ENCODE measurements around the gene DNAJB11. TPM values are rescaled to one million over a fixed set of nuclear protein-coding genes. Genes with fewer than 3 reads are reported as not detected.

Gene DNAJB11
- 100 to 1,000 TPM in 2 of 4 donors, 10 to 100 TPM in 2; 61.4 to 156 (median 108) TPM for total RNA-seq

DNA sequence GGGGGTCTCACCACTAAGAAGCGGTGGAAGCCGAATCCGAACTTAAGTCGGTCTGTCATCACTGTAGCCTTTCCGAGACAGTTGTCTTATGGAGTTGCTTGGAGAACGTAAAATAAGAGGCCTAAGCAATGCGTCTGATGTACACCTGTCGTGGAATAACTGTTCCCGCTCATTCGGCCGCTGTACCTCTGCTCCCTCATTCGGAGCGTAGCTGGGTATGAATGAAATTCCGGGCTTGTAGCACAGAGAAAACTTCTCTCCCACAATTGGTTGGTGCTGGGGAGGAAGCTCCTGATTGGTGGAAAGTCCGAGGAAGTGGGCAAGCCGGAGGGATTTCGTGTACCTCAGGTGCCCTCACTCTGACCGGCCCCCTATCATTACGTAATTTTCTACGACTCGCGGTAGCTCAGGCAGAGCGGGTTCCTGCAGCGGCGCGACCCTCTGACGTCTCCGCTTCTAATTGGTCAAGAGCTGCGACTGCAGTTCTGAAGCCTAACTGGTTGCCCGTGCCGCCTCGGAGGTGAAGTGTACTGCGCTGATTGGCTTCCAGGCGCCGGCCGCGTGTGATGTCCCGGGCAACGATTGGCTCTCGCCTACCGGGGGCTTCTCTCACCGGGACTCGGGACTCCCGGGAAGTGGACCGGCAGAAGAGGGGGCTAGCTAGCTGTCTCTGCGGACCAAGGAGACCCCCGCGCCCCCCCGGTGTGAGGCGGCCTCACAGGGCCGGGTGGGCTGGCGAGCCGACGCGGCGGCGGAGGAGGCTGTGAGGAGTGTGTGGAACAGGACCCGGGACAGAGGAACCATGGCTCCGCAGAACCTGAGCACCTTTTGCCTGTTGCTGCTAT, at the start of gene DNAJB11:
Gene DNAJB11 (plus strand): TSS at position 625 of the 845 bp plus-strand sequence. CDS start 178 bp downstream, at position 803.
- Histone ChIP-seq H3K4me3 (replicated peaks in 1 of 3) (peak within 1 kb of the TSS; percentile 73 to 99 (median 98)), H3K27me3 (no peaks in the 10 kb centered on the region), H3K36me3 (peaks cover 0 to 15% of the 10 kb centered on the region in 2 donors), H3K27ac (peak within 1 kb of the TSS; percentile 75 to 94 (median 82)), H3K9me3 (no peaks in the 10 kb centered on the region), H3K4me1 (peaks cover 25 to 40% of the 10 kb centered on the region in 2 donors)
- intact Hi-C loops (cut with DNase I): no loop called here
- DNase-seq: peak; percentile 99 to 100
- 0% methylated on average over 43 to 44 of the region's 59 CpGs for WGBS, 2 donors
- TF ChIP-seq, protein P1, sequence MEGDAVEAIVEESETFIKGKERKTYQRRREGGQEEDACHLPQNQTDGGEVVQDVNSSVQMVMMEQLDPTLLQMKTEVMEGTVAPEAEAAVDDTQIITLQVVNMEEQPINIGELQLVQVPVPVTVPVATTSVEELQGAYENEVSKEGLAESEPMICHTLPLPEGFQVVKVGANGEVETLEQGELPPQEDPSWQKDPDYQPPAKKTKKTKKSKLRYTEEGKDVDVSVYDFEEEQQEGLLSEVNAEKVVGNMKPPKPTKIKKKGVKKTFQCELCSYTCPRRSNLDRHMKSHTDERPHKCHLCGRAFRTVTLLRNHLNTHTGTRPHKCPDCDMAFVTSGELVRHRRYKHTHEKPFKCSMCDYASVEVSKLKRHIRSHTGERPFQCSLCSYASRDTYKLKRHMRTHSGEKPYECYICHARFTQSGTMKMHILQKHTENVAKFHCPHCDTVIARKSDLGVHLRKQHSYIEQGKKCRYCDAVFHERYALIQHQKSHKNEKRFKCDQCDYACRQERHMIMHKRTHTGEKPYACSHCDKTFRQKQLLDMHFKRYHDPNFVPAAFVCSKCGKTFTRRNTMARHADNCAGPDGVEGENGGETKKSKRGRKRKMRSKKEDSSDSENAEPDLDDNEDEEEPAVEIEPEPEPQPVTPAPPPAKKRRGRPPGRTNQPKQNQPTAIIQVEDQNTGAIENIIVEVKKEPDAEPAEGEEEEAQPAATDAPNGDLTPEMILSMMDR (IDR thresholded peaks at IDR 0.05): no peak
- TF ChIP-seq POLR2A (IDR thresholded peaks at IDR 0.05): peak in 1 of 2 donors; percentile 83

DNA sequence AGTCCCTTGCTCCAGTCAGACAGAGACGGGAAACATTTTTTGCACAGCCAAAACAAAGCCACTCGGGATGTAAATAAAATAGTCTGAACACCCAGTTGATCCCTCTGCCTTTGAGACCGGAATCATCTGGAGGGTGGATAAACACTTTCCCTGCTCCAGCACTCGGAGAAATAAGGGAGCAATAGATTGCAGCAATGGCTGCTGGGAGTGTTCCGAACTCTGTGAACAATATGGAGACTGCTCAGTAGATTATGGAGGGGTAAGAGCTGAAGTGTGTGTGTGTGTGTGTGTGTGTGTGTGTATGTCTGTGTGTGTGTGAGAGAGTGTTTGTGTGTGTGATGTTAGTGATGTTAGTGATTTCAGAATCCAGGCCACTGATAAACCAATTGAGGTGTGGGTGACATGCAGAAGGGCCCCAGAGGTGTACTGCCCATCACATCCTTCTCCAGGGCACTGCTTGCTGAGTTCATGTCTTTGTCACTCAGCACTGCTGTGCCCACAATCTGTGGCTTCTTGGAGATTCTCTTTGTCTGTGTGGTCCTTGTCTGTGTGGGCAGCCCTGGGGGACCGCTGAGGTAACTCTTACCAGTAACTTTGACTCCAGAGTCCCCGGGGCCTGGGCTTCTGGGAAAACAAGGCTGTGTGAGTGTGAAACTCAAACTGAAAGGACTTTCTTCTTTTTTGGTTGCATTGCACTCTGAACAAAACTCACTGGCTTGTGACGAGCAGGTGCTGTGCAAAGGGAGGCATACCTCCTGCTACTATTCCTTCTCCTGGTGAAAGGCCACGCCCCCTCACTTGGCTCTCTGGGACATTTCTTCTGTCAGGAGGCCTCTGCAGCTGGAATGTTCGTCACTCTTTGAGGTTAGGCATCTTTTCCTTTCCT, 49.3 kb upstream of the DNAJB11 start:
- H3K27me3 ChIP-seq: no peaks in the 10 kb centered on the region
- intact Hi-C loops (cut with DNase I): loop anchor here (5.0 kb wide), 1 partner anchor 244 kb away; no protein-coding TSS in a partner anchor
- 54 to 59% methylated on average over 10 of the region's 10 CpGs for WGBS, 2 donors
- H3K36me3 ChIP-seq: no peaks in the 10 kb centered on the region
- DNase-seq: peak; percentile 82 to 85
- H3K9me3 ChIP-seq: no peaks in the 10 kb centered on the region
- no peak for TF ChIP-seq POLR2A (IDR thresholded peaks at IDR 0.05)
- TF ChIP-seq, protein P1 (IDR thresholded peaks at IDR 0.05): no peak
- no peak overlapping the region for H3K4me3 ChIP-seq (replicated peaks in 1 of 3)
- peaks cover 0 to 4% of the 10 kb centered on the region in 2 donors for H3K4me1 ChIP-seq
- H3K27ac ChIP-seq: no peak overlapping the region

DNA sequence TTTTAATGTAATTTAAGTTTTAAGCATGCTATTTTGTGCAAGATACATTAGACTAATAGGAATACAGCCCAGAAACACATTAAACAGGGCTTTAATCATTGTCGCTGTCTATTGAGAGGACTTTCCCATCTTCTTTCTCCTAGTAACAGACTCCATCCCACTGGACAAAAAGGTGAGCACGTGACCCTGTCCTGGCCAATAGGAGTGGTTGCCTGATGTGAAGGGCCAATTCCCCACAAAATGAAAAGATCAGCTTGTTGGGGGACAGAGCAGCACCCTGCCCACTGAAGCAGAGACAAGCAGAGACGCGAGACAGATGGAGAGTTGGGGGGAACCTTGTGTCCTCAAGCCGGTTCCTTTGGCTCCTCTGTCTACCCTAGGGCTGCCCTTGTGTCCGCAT, 47.5 kb upstream of the DNAJB11 start:
- H3K27me3 ChIP-seq: no peaks in the 10 kb centered on the region
- no peak for TF ChIP-seq POLR2A (IDR thresholded peaks at IDR 0.05)
- TF ChIP-seq, protein P1 (IDR thresholded peaks at IDR 0.05): no peak
- no peaks in the 10 kb centered on the region for H3K36me3 ChIP-seq
- DNase-seq: no peak
- intact Hi-C loops (cut with DNase I): loop anchor here (5.0 kb wide), 1 partner anchor 246 kb away; no protein-coding TSS in a partner anchor
- 81 to 84% methylated on average over 6 of the region's 6 CpGs for WGBS, 2 donors
- H3K4me3 ChIP-seq (replicated peaks in 1 of 3): no peak overlapping the region
- H3K4me1 ChIP-seq: peaks cover 0 to 4% of the 10 kb centered on the region in 2 donors
- no peaks in the 10 kb centered on the region for H3K9me3 ChIP-seq
- H3K27ac ChIP-seq: no peak overlapping the region

DNA sequence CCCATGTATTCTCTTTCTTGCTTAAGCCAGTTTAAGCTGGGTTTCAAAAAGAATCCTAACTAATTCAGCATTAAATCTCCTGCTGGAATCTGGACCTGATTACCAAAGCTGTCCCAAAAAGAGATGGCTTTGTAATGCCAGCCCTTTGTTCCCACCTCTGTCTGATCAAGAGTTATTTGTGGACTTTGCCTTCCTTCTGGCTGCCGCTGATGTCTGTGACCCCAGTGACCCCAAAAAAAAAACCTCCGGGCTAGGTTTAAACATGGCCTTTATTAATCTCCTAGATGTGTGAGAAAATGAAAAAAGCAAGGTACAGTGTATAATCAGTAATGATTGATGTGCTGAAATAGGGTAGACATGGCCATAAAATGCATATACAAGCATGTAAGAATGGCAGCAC, 47.1 kb upstream of the DNAJB11 start:
- no peak overlapping the region for H3K4me3 ChIP-seq (replicated peaks in 1 of 3)
- H3K27ac ChIP-seq: no peak overlapping the region
- WGBS, 2 donors: 28 to 37% methylated on average over 2 of the region's 2 CpGs
- TF ChIP-seq, protein P1 (IDR thresholded peaks at IDR 0.05): no peak
- TF ChIP-seq POLR2A (IDR thresholded peaks at IDR 0.05): no peak
- intact Hi-C loops (cut with DNase I): loop anchor here (5.0 kb wide), 1 partner anchor 246 kb away; no protein-coding TSS in a partner anchor
- H3K9me3 ChIP-seq: no peaks in the 10 kb centered on the region
- no peaks in the 10 kb centered on the region for H3K27me3 ChIP-seq
- peaks cover 0 to 4% of the 10 kb centered on the region in 2 donors for H3K4me1 ChIP-seq
- no peaks in the 10 kb centered on the region for H3K36me3 ChIP-seq
- DNase-seq: no peak

Data from thyroid gland (tissue), 4 donors.